ENCODE measurements around the gene ZNF346. TPM values are rescaled to one million over a fixed set of nuclear protein-coding genes. Genes with fewer than 3 reads are reported as not detected.

Gene ZNF346
- total RNA-seq, 1 experiment from 2014 or later: 31.2 TPM

DNA sequence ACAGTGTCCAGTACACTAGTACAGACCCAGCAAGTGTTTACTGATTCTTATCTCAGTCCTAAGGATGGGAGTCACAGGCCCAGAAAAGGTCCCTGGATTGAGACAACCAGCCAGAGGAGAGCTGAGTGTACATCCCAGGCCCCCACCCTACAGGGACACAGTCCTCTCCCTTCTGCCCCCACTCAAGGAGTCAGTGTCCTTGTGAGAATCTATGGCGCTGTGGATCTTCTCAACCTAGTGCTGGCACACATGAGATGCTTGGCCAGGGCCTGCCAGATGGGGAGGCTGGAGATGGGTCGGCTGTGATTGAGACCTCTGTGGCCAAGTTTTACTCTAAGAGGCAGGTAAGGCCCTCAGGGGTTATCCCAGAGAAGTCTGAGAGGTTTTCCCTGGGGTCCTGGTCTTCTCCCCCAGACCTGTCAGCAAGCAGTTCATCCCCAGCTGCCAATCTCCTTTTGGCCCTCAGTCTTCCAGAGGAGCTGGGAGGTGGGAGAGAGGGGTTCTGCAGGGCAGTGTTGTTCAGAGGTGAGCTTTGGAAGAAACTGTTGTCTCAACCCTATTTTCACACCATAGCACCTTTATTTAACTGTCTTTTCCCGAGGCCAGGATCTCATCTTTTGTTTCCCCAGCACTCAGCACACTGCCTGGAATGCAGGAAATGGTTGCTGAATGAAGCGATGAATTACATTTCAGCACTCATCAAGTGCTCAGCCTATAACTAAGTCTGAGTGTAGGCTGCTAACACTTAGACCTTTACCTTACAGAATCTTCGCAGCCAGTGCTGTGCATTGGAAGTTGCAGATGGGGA is 107.9 kb downstream of the ZNF346 start:
- Mint-ChIP-seq H3K9me3 (ENCODE audit: low read depth, unreplicated experiment) (no peaks in the 10 kb centered on the region), H3K4me3 (ENCODE audit: low read depth, unreplicated experiment) (no peak overlapping the region), H3K4me1 (ENCODE audit: low read depth, unreplicated experiment) (peaks cover 17% of the 10 kb centered on the region), H3K27me3 (ENCODE audit: unreplicated experiment) (no peaks in the 10 kb centered on the region), H3K27ac (ENCODE audit: unreplicated experiment) (no peak overlapping the region), H3K36me3 (ENCODE audit: insufficient read depth, unreplicated experiment) (peaks cover 19% of the 10 kb centered on the region)
- BruUV-seq (replicated peaks): no TSS peak
- TF ChIP-seq CTCF (IDR thresholded peaks at IDR 0.05; ENCODE audit: unreplicated experiment): no peak
- CTCF ChIA-PET: no interaction called here
- intact Hi-C loops (cut with micrococcal nuclease; ENCODE audit: unreplicated experiment): no loop called here
- no peak for DNase-seq

Other genes with a start within 250 kb of the ZNF346 start
- gene UNC5A, start 212.1 kb upstream of the ZNF346 start, total RNA-seq (2022): 19.5 and 20.2 TPM in 2 replicates
- gene HK3, start 123.3 kb upstream of the ZNF346 start, total RNA-seq (2022): 0.47 and 1.5 TPM in 2 replicates
- 51.3 and 59.0 TPM in 2 replicates for gene UIMC1, start 15.9 kb upstream of the ZNF346 start, total RNA-seq (2022)
- 275 and 291 TPM in 2 replicates for gene FGFR4, start 64.2 kb downstream of the ZNF346 start, total RNA-seq (2022)
- gene NSD1, start 111.1 kb downstream of the ZNF346 start, total RNA-seq (2022): 61.4 and 65.3 TPM in 2 replicates

All from Calu3 (cell line).